Activated T-cell treated with anti-CD3 and anti-CD28 coated beads, Interleukin-2, amount 50 U/mL, for 4 hours (primary cell): Measurements from ENCODE around the gene DLGAP1. TPM values are rescaled to one million over a fixed set of nuclear protein-coding genes. Genes with fewer than 3 reads are reported as not detected.
"Not testable (repeated sequence)": the region's sequence is repeated elsewhere in the genome, so short reads cannot be mapped to it uniquely, and the experiment has no call there.

Source experiments
- ATAC-seq, 2 donors: fragments of 200-7000 bp; cut with Tn5 transposase; one replicate each; pipeline ENCODE4 v1.10.0; 2021
- DNase-seq: peaks from one replicate; pipeline ENCODE4 v3.0.0-alpha.2; 2020
- H3K27me3 Mint-ChIP-seq: one replicate; pipeline ENCODE4 v1.8.0; 2021; ENCODE audit warnings: low read depth, mixed read lengths
- H3K36me3 Mint-ChIP-seq: one replicate; pipeline ENCODE4 v1.8.0; 2022; ENCODE audit warnings: mixed read lengths; ENCODE audit not compliant: insufficient read depth
- H3K4me1 Mint-ChIP-seq: one replicate; pipeline ENCODE4 v1.8.0; 2021; ENCODE audit warnings: low read depth, mixed read lengths
- H3K4me3 Mint-ChIP-seq: one replicate; pipeline ENCODE4 v1.8.0; 2021; ENCODE audit warnings: mild to moderate bottlenecking, moderate library complexity, mixed read lengths
- H3K9me3 Mint-ChIP-seq: one replicate; pipeline ENCODE4 v1.8.0; 2021; ENCODE audit warnings: mixed read lengths
- total RNA-seq, 3 donors: library from RNA; stranded (reverse); gene quantifications; one replicate each; pipeline ENCODE4 v1.2.1, GENCODE V29; 2021

The DLGAP1 gene
- total RNA-seq, 3 donors from 2014 or later, result 0.16 TPM; not detected in 2

DNA sequence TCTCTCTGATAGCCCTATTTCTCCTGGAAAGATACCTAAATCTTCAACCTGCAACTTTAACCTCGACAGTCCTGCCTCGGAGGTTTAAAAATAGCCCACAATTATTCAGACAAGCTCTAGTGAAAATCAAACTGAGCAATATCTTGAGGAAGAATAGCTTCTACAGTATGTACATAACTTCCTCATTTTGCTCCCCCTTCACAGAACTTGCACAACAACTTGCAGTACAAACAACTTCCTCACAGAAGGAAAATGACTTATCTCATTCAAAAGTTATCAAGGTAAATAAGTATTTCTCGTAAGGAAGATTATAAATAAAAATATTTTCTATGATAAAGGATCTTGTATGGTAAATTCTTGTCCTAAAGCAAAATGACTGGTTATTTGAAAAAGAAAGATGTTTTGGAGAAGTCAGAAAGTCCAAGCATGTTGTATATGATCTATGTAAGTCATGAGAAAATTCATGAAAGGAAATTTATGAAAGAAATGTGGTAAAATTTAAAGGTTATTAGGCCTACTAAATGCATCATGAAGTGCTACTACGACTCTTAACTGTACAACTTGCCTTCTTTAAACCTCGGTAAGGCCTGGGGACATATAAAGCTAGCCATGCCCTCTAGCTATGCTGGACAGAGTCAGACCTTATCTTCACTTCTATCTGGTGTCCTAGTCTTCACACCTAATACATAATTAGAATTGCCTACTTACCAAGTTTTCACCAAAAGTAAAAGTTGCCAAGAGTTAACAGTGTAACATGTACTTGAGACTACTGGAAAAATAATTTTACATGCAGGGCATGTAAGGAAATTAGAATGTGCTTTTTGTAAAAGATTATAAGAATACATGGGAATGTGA is 394.5 kb downstream of the DLGAP1 start:
- Mint-ChIP-seq H3K4me1 (no peaks in the 10 kb centered on the region), H3K4me3 (no peak overlapping the region), H3K9me3 (peaks cover 10% of the 10 kb centered on the region), H3K36me3 (no peaks in the 10 kb centered on the region), H3K27me3 (peaks cover 9% of the 10 kb centered on the region)
- DNase-seq (no peak), ATAC-seq (no peak)

DNA sequence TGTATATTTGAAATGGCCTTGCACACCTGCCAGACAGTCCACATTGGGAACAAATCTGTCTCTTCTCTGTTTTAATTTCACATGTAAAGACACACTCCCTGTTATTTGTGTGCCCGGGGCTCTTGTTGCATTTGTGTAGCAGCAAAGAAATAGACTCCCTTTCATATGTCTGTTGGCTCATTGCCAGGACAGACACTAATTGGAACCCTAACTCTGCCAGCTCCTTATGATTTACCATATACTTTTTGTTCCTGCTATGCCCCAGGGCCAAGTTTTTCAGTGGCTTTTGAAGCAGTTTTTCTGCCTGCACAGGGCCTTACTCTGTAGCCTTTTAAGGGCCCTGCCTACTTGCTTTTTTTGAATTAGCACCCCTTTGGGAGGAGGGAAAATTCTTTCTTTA is 396.9 kb downstream of the DLGAP1 start:
- no peak for ATAC-seq
- H3K9me3 Mint-ChIP-seq, result peaks cover 9% of the 10 kb centered on the region

DNA sequence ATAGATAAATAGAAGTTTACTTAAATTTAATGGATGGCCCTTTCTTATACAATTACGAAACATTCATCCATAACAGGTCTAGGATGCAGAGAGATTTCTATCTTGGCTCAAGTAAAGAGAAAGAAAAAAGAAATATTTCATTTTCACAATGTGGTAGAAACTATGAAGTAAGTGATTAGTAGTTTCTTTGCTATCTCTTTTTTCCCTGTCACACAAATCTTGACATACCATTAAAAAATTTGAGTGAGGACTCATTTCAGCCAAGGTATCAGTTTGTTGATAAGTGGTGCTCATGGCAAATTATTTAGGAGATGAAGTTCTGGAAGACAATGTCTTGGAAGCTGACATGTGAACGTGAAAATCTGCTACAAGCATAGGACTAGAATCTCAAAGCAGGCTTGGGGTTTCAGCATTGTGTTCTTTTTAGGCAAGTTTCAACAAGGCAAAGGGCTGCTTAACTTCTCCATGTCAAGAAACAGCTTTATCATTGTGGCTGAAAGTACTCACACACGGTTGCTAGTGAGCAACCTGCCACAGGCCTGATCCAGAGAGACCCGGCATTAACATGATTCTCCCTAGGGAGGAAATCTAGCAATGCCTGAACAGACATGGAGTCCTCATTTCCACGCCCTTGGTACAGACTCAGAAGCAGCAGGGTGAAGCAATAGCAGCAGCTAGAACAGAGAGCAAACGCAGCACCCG is 414.6 kb downstream of the DLGAP1 start:
- no peak for DNase-seq
- no peak for ATAC-seq
- H3K9me3 Mint-ChIP-seq, result no peaks in the 10 kb centered on the region
- no peaks in the 10 kb centered on the region for H3K4me1 Mint-ChIP-seq
- no peaks in the 10 kb centered on the region for H3K36me3 Mint-ChIP-seq
- H3K4me3 Mint-ChIP-seq, result no peak overlapping the region
- H3K27me3 Mint-ChIP-seq, result peaks cover 2% of the 10 kb centered on the region

More for the DNA sequence above, 396.9 kb downstream of the DLGAP1 start:
- no peak for DNase-seq
- Mint-ChIP-seq H3K4me3 (no peak overlapping the region), H3K36me3 (no peaks in the 10 kb centered on the region), H3K27me3 (no peaks in the 10 kb centered on the region), H3K4me1 (no peaks in the 10 kb centered on the region)

DNA sequence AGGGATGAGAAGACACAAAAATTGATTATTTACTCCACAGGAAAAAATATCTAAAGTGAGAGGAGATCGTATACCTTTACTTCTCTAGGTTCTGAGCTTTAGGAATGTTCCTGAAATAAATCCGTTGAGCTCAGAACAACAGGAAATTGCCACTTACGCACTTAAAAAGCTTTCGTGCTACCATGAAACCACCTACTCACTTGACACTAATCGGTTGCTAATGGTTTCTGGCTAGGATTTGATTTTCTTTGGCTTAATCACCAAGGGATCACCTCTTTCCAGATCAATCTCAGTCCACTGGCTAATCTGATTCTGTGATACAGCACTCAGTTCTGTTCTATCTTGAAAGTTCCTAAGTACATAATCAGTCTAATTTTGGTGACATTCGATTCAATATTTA is 419.6 kb downstream of the DLGAP1 start:
- Mint-ChIP-seq H3K4me3 (no peak overlapping the region), H3K9me3 (peaks cover 3% of the 10 kb centered on the region), H3K4me1 (no peaks in the 10 kb centered on the region), H3K36me3 (no peaks in the 10 kb centered on the region), H3K27me3 (peaks cover 4% of the 10 kb centered on the region)
- DNase-seq (no peak), ATAC-seq (no peak)

DNA sequence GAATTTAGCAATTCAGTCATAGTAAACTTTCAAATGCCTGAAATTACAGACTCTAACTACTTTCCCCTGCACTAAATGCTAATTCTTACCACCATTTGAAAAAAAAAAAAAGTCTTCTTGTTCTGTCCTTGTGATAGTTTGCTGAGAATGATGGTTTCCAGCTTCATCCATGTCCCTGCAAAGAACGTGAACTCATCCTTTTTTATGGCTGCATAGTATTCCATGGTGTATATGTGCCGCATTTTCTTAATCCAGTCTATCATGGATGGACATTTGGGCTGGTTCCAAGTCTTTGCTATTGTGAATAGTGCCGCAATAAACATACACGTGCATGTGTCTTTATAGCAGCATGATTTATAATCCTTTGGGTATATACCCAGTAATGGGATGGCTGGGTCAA is 420.3 kb downstream of the DLGAP1 start:
- H3K4me3 Mint-ChIP-seq, H3K27me3 Mint-ChIP-seq, H3K36me3 Mint-ChIP-seq, H3K4me1 Mint-ChIP-seq, H3K9me3 Mint-ChIP-seq, DNase-seq, ATAC-seq: not testable (repeated sequence)

DNA sequence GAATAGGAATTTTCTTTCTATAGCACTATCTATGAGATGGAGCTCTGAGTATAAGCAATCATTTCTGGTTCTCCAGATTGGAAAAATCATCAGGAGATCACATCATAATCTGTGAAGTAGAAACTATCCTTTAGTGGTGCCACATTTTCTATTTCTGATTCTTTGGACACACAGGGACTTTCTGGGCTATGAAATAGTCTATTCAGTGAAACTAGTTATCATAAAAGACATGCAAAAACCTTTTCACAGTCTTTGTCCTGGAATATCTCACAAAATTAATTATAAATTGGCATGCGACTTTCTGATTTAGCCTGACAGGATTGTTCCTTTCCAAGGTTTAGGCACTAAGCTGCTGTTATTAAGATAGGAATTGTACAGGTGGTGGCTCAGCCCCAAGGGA is 428.6 kb downstream of the DLGAP1 start:
- ATAC-seq (no peak), DNase-seq (no peak)
- H3K27me3 Mint-ChIP-seq, result peaks cover 4% of the 10 kb centered on the region
- no peaks in the 10 kb centered on the region for H3K4me1 Mint-ChIP-seq
- no peak overlapping the region for H3K4me3 Mint-ChIP-seq
- H3K36me3 Mint-ChIP-seq, result no peaks in the 10 kb centered on the region
- no peaks in the 10 kb centered on the region for H3K9me3 Mint-ChIP-seq

DNA sequence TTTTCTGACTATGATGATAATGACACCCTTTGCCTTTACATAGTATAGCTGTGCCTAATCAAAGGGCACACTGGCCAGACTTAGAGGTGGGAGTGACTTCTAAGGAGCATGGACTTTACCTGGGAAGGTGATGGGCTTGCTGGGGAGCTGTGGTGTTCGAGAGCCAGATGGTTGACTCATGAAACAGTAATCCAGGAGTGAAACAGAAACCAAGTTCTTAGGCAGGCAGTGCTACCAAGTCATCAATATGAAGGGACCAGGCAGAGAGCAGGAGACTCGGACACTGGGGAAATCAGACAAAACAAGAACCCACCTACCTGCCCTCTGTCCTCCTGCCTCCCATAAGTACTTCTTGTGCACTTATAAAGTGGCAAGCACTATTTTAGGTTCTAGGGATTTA is 430.4 kb downstream of the DLGAP1 start:
- no peak for ATAC-seq

DNA sequence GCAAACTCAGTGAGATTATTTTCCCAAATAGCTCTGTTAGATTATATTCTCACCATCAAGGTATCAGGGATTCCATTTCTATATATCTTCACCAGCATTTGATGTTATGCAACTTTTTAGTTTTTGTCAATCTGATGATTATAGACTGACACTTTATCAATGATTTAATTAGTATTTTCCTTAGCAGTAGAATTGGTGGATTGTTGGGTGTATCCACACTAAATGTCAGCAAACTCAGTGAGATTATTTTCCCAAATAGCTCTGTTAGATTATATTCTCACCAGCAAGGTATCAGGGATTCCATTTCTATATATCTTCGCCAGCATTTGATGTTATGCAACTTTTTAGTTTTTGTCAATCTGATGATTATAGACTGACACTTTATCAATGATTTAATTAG is 432.4 kb downstream of the DLGAP1 start:
- not testable (repeated sequence) for H3K4me3 Mint-ChIP-seq, H3K36me3 Mint-ChIP-seq, H3K27me3 Mint-ChIP-seq, ATAC-seq, DNase-seq, H3K9me3 Mint-ChIP-seq, H3K4me1 Mint-ChIP-seq

More for the DNA sequence above, 430.4 kb downstream of the DLGAP1 start:
- no peaks in the 10 kb centered on the region for H3K36me3 Mint-ChIP-seq
- DNase-seq, result no peak
- H3K27me3 Mint-ChIP-seq, result peaks cover 4% of the 10 kb centered on the region
- H3K4me3 Mint-ChIP-seq, result no peak overlapping the region
- H3K9me3 Mint-ChIP-seq, result no peaks in the 10 kb centered on the region
- no peaks in the 10 kb centered on the region for H3K4me1 Mint-ChIP-seq

DNA sequence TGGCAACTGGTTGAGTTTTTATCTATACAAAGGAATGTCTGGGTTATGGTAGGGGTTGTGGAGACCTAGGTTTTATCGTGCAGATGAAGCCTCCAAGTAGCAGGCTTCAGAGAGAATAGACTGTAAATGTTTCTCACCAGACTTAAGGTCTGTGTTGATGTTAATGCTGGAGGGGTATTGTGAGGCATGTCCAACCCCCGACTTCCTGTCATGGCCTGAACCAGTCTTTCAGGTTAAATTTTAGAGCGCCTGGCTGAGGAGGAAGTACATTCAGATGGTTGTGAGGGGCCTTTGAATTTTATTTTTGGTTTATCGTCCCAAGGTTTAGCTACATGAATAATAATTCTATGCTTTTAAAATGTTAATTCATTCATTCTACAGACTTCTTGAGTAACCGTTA is 435.1 kb downstream of the DLGAP1 start:
- no peak for ATAC-seq

DNA sequence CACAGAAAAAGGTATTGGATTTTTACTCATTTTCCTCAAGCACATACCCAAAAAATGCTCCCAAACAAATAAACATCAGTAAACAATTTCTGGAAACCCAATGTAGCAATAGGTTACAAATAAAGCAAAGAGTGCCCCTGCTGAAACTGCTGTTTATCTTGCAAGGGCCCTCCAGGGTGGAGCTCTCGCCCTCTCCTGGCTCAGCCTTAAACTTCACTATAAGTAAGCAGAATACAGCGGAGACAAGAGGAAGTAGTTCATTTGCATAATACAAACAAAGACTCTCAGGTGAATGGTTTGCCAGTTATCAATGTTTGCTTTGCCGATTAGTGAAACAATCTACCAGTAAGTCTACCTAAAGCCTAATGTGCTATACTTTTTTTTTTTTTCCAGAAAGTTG is 437.6 kb downstream of the DLGAP1 start:
- Mint-ChIP-seq H3K27me3 (peaks cover 5% of the 10 kb centered on the region), H3K9me3 (no peaks in the 10 kb centered on the region), H3K36me3 (no peaks in the 10 kb centered on the region), H3K4me1 (no peaks in the 10 kb centered on the region), H3K4me3 (no peak overlapping the region)
- ATAC-seq, result no peak
- DNase-seq, result no peak

More for the DNA sequence above, 435.1 kb downstream of the DLGAP1 start:
- DNase-seq, result no peak
- Mint-ChIP-seq H3K4me3 (no peak overlapping the region), H3K27me3 (peaks cover 5% of the 10 kb centered on the region), H3K9me3 (no peaks in the 10 kb centered on the region), H3K4me1 (no peaks in the 10 kb centered on the region), H3K36me3 (no peaks in the 10 kb centered on the region)

DNA sequence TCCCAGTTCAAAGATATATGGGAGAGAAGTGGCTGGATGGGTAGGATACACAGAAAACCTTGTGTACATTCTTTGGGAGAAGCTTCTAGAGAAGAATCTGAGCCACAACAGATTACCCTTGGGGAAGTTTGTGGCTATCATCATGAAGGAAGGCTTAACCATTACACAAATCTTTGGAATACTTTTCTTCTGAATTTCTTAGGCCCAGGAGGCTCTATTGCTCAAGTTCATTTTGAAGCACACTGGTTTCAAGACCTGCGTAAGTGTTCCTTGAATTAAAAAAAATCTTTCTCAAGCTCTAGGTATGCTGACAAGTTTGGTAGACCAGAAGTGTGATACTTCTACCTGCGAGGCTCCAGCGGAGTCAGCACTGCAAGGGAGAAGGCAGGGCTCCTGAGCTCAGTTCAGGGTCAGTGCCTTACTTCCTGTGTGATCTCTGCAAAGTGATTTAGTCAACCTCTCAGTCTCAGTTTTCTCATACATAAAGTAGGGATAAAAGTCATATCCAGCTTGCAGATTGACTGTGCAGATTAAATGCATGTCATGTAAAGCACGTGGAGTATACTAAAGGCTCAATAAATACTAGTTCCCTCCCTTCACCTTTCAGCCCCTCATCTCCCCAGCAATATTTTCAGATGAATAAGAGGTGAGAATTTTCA is 438.6 kb downstream of the DLGAP1 start:
- Mint-ChIP-seq H3K27me3 (peaks cover 5% of the 10 kb centered on the region), H3K9me3 (no peaks in the 10 kb centered on the region), H3K36me3 (no peaks in the 10 kb centered on the region), H3K4me3 (no peak overlapping the region), H3K4me1 (no peaks in the 10 kb centered on the region)
- ATAC-seq (peak; percentile 23 to 28), DNase-seq (no peak)

DNA sequence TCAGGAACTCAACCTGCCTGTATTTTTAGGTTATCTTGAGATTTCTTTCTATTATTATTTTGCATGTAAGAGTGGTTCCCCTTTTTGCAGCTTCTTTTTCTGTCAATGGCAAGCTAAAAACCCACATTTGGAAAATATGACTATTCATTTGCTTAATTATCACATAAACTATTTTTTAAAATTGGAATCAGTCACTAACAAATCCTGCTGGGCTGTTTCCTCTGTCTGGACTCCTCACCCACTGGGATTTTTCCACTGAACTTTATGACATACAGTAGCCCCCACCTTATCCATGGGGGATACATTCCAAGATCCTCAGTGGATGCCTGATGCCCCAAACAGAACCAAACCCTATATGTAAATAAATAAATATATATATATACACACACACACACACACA is 447.3 kb downstream of the DLGAP1 start:
- Mint-ChIP-seq H3K4me3 (no peak overlapping the region), H3K9me3 (no peaks in the 10 kb centered on the region), H3K27me3 (peaks cover 14% of the 10 kb centered on the region), H3K4me1 (peaks cover 2% of the 10 kb centered on the region), H3K36me3 (no peaks in the 10 kb centered on the region)
- ATAC-seq (no peak), DNase-seq (no peak)

DNA sequence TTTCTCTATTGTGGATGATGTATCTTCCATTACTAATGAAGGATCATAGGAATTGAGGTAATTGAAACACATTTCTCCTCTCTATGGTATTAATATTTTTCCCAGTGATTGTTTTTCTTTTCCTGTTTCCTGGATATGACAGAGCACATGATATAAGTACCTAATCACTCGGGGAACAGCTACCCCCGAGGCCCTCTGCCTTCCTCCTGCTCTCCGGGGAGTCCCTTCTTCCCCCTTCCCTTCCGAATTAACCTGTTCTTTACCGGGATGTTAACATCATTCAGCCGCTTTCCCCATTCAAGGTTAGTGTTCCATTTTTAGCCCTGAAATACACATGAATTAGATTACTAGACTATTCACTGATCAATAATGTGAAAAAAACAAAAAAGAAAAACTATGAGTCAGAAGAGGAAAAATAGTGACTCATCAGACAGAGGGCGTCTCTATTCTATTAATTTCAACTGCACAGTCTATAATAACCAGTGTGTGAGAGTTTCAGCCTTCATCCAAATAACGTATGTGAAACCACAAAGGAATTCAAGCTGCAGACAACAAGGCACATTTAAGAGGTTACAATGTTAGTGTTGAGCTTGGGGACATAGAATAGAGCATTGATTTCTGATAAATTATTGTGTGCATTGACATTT is 450.8 kb downstream of the DLGAP1 start:
- peak in 1 of 2 donors; percentile 27 for ATAC-seq

DNA sequence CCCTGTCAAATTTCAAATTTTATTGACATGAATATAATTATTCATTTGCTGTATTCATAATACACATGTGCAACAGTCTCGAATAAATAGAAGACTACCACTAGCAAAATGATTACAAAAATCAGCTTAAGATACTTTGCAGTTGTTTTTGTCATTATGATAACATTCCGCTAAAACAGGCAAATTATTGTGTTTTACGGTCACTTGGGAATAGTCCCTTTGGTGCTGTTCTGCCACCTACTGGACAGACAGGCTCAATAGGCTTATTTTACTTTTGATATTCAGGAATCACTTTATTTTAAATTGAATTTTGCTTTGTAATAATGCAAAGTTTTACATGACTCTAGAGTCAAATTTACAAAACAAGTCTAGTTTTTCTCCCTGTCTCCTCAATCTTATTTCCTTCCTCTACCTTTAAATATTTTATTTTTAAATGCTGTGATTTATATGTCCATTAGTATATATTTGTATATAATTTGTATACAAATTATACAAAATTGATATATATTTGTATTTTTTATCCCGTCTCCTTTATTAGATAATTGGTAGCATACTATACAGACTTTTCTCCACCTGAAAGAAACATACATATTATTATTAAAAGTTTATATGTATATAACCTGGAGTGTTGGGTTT is 456.3 kb downstream of the DLGAP1 start:
- Mint-ChIP-seq H3K9me3 (no peaks in the 10 kb centered on the region), H3K4me3 (no peak overlapping the region), H3K27me3 (peaks cover 5% of the 10 kb centered on the region), H3K4me1 (peaks cover 2% of the 10 kb centered on the region), H3K36me3 (no peaks in the 10 kb centered on the region)
- DNase-seq, result no peak
- no peak for ATAC-seq

More for the DNA sequence above, 450.8 kb downstream of the DLGAP1 start:
- Mint-ChIP-seq H3K4me3 (no peak overlapping the region), H3K27me3 (peaks cover 16% of the 10 kb centered on the region), H3K9me3 (no peaks in the 10 kb centered on the region), H3K36me3 (no peaks in the 10 kb centered on the region), H3K4me1 (peaks cover 2% of the 10 kb centered on the region)
- DNase-seq, result no peak
